Activated CD8-positive, alpha-beta memory T cell treated with anti-CD3 and anti-CD28 coated beads, Interleukin-2, amount 50 U/mL, for 48 hours (primary cell): ENCODE measurements around the gene ASPHD2.
"Not testable (repeated sequence)": the region's sequence is repeated elsewhere in the genome, so short reads cannot be mapped to it uniquely, and the experiment has no call there.

Source experiments
- DNase-seq: peaks from one replicate; pipeline ENCODE4 v3.0.0-alpha.2; 2020

Gene ASPHD2, protein sequence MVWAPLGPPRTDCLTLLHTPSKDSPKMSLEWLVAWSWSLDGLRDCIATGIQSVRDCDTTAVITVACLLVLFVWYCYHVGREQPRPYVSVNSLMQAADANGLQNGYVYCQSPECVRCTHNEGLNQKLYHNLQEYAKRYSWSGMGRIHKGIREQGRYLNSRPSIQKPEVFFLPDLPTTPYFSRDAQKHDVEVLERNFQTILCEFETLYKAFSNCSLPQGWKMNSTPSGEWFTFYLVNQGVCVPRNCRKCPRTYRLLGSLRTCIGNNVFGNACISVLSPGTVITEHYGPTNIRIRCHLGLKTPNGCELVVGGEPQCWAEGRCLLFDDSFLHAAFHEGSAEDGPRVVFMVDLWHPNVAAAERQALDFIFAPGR

GRCh38 chr22:26428515-26429457 lies at the start of gene ASPHD2:
Gene ASPHD2 (plus strand): TSS chr22:26429260. CDS start chr22:26433616, 4,356 bp downstream.
- peak; percentile 87 for DNase-seq

GRCh38 chr22:26380072-26380830 lies 48.8 kb upstream of the ASPHD2 start:
- DNase-seq: no peak

- no peak for DNase-seq
Observed at GRCh38 chr22:26382782-26383181, 46.3 kb upstream of the ASPHD2 start.

DNA sequence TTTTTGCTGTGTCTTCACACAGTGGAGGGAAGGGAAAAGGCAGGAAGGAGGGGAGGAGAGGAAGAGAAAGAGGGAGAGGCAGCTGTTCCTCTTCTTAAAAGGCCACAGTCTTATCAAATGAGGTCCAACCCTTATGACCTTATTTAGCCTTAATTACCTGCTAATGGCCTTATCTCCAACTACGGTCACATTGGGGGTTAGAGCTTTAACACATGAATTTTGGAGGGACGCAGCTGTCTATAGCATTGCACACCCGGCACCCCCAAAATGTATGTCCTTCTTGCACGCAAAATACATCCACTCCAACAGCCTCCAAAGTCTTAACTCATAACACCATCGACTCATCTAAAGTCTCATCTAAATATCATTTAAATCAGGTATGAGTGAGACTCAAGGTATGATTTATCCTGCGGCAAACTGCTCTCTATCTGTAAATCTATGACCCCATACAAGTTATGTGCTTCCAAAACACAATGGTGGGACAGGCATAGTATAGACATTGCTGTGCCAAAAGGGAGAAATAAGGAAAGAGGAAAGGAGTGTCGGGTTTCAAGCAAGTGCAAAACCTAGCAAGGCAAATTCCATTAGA lies 45.0 kb upstream of the ASPHD2 start:
- no peak for DNase-seq

- no peak for DNase-seq
Observed at GRCh38 chr22:26385164-26385563, 43.9 kb upstream of the ASPHD2 start.

- no peak for DNase-seq
Observed at GRCh38 chr22:26389125-26389524, 39.9 kb upstream of the ASPHD2 start.

DNA sequence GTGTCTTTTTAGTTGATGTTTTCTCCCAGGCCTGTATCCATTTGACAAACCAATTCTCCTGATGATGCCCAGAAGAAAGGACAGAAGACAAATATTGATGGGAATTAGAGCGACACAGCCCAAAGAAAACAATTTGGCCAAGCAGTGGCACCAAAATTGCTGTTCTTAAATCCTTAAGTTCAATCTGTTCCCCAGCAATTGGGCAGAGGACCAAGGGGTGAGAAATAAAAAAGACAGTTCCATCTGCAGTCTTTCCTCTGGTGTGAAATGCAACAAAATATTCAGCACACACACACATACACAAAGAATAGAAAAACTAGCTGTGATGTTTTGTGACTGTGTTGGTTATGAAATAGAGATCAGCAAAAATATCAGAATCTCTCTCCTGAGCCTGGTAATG lies 38.0 kb upstream of the ASPHD2 start:
- DNase-seq: no peak

DNA sequence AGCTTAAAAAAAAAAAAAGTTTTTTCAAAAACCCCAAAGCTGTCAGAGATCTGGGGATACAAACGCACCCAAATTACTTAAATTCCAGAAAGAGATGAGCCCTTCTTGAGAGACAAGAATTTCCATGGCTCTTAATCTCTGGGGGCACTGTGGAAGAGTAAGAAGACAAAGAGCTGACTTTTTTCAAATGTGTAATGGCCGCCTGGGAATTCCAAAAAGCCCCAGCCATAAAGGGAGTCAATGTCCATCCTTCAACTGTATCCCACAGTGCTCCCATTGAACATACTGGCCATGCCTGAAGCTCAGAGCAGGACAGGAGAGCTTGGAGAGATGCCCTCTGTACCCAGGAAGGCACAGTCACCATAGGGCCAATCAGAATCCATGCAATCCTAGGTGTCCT lies 37.4 kb upstream of the ASPHD2 start:
- DNase-seq: no peak

- no peak for DNase-seq
Observed at GRCh38 chr22:26393929-26394328, 35.1 kb upstream of the ASPHD2 start.

GRCh38 chr22:26394777-26395176 lies 34.3 kb upstream of the ASPHD2 start:
- DNase-seq: no peak

DNA sequence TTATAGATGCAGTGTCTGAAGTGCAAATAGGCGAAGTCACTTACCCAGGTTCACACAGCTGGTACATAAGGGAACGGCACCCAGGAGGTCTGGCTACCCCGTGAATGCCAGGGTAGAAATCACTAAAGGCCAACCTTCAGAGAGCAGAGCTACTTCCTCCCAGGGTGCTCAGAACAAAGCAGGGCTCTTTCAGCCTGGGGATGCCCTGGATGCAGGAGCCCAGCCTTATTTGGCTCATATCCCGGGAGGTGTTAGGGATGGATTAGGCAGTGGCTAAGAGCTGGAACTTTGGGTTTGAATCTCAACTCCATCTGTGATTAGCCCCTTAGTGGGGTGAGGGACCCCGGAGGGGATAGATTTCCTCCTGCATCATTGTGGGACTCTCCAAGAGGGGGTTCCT lies 33.1 kb upstream of the ASPHD2 start:
- no peak for DNase-seq

DNA sequence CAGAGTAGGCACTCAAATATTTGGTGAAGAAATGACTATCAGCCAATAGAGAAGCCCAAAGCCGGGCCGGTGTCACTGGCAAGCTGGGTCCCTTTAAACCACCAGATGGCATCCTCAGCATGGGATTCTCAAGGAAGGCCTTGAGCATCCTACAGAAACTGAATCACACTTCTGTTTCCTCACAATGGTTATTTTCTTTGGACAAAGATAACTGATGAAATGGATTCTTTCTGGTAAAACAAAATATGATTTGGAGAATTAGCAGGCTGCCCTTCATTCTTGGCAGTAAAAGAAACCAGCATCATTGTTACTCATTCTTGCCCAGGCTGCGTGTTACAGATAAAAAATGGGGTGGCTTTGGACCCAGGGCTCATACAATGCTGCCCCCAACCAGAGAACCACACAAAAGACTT lies 30.3 kb upstream of the ASPHD2 start:
- DNase-seq: peak; percentile 63

- DNase-seq: no peak
Observed at GRCh38 chr22:26399289-26399688, 29.8 kb upstream of the ASPHD2 start.

- no peak for DNase-seq
Observed at GRCh38 chr22:26401726-26402125, 27.3 kb upstream of the ASPHD2 start.

- DNase-seq: no peak
Observed at GRCh38 chr22:26404851-26405421, 24.1 kb upstream of the ASPHD2 start.

- DNase-seq: no peak
Observed at GRCh38 chr22:26406118-26406517, 22.9 kb upstream of the ASPHD2 start.

DNA sequence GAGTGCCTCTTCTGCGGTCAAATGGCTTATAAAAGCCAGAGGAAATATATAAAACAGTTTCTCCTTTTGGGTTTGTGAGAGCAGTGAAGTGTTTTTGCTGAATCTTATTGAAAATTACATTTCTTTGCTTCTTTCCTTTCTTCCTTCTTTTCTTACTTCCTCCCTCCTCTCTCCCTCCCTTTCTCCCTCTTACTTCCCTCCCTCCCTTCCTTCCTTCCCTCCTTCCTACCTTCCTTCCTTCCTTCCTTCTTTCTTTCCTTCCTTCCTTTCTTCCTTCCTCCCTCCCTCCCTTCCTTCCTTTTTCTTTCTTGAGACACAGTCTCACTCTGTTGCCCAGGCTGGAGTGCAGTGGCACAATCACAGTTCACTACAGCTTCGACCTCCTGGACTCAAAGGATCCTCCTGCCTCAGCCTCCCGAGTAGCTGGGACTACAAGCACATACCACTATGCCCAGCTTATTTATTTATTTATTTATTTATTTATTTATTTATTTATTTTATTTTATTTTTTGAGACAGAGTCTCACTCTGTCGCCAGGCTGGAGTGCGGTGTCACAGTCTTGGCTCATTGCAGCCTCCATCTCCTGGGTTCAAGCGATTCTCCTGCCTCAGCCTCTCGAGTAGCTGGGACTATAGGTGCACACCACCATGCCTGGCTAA lies 20.4 kb upstream of the ASPHD2 start:
- not testable (repeated sequence) for DNase-seq

DNA sequence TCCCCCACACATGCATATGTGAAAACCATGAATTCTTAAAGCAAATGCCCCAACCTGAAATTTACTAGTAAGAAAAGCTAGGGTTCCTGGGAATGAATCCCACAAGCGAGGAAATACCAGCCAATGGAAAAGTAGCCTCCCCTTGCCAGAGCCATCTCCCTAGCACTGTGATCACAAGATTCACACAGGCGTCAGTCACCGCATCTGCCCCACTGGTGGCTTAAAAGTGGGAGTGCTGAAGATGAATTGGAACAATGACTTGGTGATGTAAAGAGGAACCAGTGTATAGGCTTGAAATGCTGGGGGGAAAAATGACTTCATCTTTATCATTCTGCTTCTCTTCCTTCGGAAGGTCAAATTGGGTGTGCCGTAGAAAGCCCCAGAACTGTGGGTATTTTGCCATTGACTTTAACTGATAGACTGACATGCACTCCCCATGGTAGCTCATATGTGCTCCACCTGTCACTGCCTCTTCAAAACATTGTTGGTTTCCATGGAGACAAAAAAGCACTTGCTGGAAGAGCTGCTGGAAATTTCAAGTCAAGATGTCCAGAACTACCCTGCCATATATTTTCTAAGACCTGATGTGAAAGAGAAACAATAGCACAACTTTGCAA lies 19.2 kb upstream of the ASPHD2 start:
- DNase-seq: no peak

GRCh38 chr22:26410386-26410785 lies 18.7 kb upstream of the ASPHD2 start:
- no peak for DNase-seq

- no peak for DNase-seq
Observed at GRCh38 chr22:26414347-26414746, 14.7 kb upstream of the ASPHD2 start.

- DNase-seq: no peak
Observed at GRCh38 chr22:26416256-26416655, 12.8 kb upstream of the ASPHD2 start.
